ENCODE measurements around the gene ANAPC5.
A peak's percentile ranks its signal among the peaks of the same experiment; 100 is the strongest.
"Not testable (repeated sequence)": the region's sequence is repeated elsewhere in the genome, so short reads cannot be mapped to it uniquely, and the experiment has no call there.

The ANAPC5 gene

GRCh38 chr12:121284551-121285390 is 67.4 kb downstream of the ANAPC5 start:
- DNase-seq (ENCODE audit: low read depth) = no peak

DNA sequence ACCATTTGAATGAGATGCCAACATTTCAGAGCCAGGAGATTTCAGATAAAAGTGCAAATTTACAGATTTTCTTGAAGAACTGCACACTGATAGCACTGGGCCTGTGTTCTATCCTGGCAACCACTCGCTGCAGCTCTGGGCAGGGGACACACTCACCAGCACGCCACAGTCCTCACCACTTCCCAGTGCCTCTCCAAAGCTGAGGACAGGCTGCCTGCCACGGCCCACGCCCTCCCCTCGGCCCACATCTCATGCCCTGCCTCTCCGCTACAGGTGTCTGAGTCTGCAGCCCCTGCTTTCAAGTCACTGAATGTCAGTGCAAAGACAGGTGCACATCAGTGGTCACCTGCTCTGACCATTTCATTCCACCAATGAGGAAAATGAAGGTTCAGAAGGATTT is 68.4 kb downstream of the ANAPC5 start:
- no peak for DNase-seq (ENCODE audit: low read depth)

DNA sequence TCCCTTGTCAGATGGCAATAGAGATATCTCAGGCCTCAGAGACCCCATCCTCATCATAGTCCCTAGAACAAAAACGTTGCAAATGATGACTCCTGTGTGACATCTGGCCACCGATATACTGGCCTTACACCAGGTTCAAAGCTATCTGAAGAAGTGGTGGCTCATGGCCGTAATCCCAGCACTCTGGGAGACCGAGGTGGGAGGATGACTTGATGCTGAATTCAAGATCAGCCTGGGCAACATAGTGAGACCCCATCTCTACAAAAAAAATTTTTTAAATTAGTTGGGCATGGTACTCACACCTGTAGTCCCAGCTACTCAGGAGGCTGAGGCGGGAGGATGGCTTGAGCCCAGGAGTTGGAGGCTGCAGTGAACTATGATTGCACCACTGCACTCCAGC is 68.8 kb downstream of the ANAPC5 start:
- no peak for DNase-seq (ENCODE audit: low read depth)

DNA sequence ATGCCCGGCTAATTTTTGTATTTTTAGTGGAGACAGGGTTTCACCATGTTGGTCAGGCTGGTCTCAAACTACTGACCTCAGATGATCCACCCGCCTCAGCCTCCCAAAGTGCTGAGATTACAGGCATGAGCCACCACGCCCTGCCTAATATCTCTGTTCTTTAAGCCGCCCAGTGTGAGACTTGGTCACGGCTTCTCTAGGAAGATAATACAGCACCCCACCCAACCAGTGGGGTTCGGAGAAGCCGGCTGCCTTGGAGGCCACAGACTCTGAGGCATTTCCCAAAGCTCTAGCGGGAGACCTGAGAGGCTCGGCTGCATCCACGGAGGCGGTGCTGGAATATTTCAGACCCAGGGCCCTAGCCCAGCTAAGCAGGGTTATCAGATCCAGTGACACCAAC is 69.3 kb downstream of the ANAPC5 start:
- not testable (repeated sequence) for DNase-seq (ENCODE audit: low read depth)

- DNase-seq (ENCODE audit: low read depth) = no peak
Observed at GRCh38 chr12:121282072-121282742, 70.0 kb downstream of the ANAPC5 start.

DNA sequence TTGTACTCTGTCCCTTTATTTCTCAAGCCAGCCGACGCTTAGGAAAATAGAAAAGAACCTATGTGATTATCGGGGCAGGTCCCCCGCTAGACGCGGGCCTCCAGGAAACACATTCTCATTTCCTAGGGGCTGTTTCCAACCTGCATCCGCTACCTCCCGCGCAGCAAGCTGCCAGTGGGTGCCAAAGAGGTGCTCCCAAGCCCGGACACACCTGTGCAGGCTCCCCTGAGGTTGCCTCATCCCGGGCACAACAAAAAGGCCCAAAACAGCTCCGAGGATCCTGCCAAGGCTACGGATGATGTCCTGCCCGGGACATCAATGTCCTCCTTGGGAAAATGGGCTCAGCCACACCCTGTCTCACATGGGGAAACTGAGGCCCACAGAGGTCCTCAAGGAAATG is 71.1 kb downstream of the ANAPC5 start:
- DNase-seq (ENCODE audit: low read depth) = not testable (repeated sequence)

DNA sequence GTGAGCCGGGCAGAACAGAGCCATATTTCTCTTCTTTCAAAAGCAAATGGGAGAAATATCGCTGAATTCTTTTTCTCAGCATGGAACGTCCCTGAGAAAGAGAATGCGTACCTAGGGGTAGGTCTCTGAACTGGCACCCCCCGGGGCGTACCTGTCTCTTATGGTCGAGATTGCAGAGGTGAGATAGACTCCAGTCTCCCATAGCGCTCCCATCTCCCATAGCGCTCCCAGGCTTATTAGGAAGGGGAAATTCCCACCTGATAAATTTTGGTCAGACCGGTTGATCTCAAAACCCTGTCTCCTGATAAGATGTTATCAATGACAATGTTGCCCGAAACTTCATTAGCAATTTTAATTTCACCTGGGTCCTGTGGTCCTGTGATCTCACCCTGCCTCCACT is 71.7 kb downstream of the ANAPC5 start:
- not testable (repeated sequence) for DNase-seq (ENCODE audit: low read depth)

DNA sequence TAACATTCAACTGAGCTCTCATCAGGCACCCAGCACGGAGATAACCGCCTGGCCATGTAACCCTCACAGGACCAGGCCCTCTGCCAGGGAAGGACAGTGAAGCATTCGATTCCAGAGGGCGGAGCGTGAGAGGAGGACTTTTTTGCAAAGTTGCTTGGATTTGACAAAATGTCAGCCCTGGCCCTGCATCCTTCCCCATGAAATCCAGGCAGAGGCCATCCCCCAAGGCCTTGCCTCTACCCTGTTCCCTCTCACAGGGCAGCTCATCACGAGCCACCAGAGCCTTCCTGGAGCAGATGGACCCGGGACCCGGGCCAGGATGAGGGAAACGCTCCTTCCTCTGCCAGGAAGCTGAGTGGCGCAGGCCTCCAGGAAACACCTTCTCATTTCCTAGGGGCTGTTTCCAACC is 72.7 kb downstream of the ANAPC5 start:
- DNase-seq (ENCODE audit: low read depth) = no peak

- DNase-seq (ENCODE audit: low read depth) = no peak
Observed at GRCh38 chr12:121279071-121279375, 73.2 kb downstream of the ANAPC5 start.

DNA sequence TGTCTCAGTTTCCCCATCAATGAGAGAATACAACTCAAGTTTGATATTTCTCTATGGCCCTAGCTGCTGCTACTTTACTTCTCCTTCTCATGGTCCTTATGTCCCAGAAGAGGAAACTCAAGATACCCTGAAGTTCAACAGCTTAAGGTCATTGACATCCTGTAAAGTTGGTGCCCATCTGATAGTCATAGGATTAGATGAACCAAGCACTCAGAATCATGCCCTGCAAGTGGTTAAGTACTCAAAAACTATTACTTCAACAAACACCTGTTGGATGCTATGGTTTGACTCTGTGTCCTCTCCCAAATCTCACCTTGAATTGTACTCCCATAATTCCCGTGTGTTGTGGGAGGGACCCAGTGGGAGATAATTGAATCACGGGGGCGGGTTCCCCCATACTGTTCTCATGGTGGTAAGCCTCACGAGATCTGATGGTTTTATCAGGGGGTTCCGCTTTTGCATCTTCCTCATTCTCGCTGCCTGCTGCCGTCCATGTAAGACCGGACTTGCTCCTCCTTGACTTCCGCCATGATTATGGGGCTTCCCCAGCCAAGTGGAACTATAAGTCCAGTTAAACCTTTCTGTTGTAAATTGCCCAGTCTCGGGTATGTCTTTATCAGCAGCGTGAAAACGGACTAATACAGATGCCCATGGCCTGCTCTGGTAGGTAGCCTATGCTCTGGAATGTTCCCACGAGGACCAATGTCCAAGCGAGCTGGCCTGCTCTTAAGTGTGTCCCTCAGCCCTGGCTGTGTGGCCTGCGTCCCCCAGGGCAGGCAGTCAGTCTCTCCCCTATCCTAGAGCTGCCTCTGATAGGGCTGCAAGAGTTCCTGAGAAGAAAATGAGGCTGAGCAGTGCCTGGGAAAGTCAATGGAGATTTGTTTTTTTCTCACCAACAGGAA is 73.8 kb downstream of the ANAPC5 start:
- peak; percentile 82 for DNase-seq (ENCODE audit: low read depth)

- no peak for DNase-seq (ENCODE audit: low read depth)
Observed at GRCh38 chr12:121277374-121277759, 74.8 kb downstream of the ANAPC5 start.

- no peak for DNase-seq (ENCODE audit: low read depth)
Observed at GRCh38 chr12:121274036-121274763, 78.0 kb downstream of the ANAPC5 start.

DNA sequence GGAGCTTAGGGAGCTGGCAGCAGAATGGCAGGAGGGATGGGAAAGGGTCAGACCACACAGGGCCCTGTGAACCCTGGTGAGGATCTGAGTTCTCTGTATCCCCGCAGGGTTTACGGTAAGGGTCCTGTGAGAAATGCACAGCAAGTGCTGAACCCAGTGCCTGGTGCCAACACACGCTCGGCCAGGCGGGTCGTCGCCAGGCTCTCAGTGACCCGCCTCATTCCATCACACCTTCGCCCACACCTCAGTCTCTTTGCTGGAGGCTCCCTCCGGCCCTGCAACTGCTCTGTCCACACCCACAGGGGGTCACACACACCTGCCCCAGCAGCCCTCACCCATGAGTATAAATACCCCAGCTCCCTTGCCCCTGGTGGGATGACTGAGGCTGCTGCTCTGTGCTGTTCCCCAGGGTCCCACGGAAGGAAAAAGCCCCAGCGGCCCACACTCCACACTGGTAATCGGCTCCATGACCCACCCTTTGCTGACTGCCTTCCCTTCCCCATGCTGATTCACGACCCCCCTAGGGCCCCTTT is 78.8 kb downstream of the ANAPC5 start:
- DNase-seq (ENCODE audit: low read depth) = no peak

DNA sequence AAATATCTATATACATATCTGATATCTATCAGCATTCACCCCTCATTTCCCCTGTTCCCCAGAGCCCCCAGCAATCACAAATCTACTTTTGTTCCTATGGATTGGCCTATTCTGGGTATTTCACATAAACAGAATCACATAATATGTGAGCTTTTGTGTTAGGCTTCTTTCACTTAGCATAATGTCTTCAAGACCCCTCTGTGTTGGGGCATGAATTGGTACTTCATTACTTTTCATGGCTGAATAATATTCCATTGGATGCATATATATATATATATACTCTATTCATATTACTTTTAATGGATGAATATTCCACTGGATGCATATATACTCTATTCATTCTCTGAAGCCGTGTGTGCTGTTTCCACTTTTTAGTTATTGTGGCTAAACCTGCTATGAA is 84.4 kb downstream of the ANAPC5 start:
- DNase-seq (ENCODE audit: low read depth) = no peak

DNA sequence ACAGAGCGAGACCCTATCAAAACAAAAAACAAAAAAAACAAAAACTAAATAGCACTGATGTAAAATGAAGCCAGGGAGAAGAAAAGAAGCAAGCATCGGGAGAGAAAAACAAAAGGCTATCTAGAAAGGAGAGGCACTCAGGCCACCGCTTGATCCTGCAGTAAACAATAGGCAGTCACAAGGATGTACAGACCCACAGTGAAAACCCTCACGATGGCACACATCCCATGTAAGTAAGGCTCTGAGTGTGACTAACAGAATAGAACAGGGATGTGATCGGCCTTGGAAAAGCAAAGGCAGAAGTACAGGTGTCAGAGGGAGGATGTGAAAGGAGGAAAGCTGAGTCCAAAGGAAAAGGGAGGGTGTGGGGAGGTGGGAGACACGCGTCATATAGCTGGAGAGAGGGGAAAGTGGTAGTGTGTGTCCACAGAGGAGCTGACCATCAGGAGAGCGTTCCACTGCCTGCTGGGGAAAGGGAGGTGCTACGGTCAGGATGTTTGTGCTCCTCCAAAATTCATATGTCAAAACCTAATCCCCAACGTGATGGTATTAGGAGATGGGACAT is 87.2 kb downstream of the ANAPC5 start:
- DNase-seq (ENCODE audit: low read depth) = no peak

DNA sequence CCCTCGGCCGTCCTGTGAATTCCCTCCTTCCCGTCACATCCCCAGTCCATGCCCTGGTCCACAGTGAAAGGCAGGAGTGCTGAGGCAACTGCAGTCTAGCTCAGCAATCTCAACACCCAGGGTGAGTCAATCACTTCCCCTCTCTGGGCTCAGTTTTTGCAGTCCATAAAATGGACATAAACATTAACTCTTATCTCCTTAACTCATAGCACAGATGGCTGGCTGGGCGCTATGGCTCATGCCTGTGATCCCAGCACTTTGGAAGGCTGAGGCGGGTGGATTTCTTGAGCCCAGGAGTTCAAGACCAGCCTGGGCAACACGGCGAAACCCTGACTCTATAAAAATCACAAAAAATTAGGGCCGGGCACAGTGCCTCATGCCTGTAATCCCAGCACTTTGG is 88.1 kb downstream of the ANAPC5 start:
- DNase-seq (ENCODE audit: low read depth) = no peak

- no peak for DNase-seq (ENCODE audit: low read depth)
Observed at GRCh38 chr12:121263206-121263935, 88.8 kb downstream of the ANAPC5 start.

GRCh38 chr12:121261398-121261797 is 90.8 kb downstream of the ANAPC5 start:
- DNase-seq (ENCODE audit: low read depth) = no peak

- DNase-seq (ENCODE audit: low read depth) = no peak
Observed at GRCh38 chr12:121260091-121260490, 92.1 kb downstream of the ANAPC5 start.

GRCh38 chr12:121259074-121259473 is 93.1 kb downstream of the ANAPC5 start:
- DNase-seq (ENCODE audit: low read depth) = no peak

Data from CMK (cell line).